HG03159 (cell line): ENCODE data around the gene IVNS1ABP.
A peak's percentile ranks its signal among the peaks of the same experiment; 100 is the strongest.
"Not testable (repeated sequence)": the region's sequence is repeated elsewhere in the genome, so short reads cannot be mapped to it uniquely, and the experiment has no call there.

Experiments used
- ATAC-seq: cut with Tn5 transposase; IDR thresholded peaks from one replicate; pipeline ENCODE4 v1.9.1; 2021; ENCODE audit warnings: mild to moderate bottlenecking, moderate library complexity; ENCODE audit not compliant: unreplicated experiment

IVNS1ABP gene

DNA sequence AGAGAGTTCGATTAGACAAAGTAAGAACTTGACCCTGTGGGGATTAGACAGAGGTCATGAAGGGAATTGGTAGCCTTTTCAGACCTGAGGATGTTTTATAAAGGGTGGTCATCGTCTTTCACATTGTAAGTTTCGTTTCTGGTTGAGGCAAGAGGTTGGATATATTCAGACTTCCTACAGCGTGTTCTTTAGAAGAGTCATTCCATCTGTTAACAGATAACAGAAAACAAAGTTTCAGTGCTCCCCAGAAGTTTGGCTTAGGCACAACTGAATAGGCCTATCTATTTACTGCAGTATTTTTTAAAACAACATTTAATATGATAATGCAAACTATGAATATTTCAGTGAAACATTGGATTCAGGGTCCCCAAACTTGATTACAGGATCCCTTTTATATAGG is 17.1 kb upstream of the IVNS1ABP start:
- ATAC-seq = no peak

DNA sequence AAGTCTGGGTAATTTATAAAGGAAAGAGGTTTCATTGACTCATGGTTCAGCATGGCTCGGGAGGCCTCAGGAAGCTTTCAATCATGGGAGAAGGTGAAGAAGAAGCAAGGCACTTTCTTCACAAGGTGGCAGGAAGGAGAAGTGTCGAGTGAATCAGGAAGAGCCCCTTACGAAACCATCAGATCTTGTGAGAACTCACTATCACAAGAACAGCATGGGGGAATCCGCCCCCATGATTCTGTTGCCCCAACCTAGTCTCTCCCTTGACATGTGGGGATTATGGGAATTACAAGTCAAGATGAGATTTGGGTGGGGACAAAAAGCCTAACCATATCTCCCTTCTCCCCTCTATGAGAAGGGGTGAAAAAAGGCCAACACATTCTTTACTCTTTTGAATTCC is 11.2 kb upstream of the IVNS1ABP start:
- ATAC-seq = no peak

DNA sequence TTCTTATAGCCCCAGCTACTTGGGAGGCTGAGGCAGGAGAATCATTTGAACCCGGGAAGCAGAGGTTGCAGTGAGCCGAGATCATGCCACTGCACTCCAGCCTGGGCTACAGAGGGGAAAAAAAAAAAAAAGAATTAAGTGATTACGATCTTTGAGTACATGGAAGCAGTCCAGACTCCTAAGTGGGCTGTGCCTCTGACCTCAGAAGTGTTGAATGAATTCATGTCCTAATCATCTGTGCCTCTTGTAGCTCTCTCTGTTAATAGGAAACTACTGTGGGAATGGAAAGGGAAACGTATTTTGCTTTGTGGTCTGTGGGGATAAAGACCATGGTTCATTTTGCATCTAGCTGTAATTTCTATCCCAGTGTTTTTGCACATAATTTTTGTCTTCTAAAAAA is 8.4 kb upstream of the IVNS1ABP start:
- ATAC-seq = no peak

GRCh38 chr1:185324118-185324517 is 7.1 kb upstream of the IVNS1ABP start:
- ATAC-seq = no peak

DNA sequence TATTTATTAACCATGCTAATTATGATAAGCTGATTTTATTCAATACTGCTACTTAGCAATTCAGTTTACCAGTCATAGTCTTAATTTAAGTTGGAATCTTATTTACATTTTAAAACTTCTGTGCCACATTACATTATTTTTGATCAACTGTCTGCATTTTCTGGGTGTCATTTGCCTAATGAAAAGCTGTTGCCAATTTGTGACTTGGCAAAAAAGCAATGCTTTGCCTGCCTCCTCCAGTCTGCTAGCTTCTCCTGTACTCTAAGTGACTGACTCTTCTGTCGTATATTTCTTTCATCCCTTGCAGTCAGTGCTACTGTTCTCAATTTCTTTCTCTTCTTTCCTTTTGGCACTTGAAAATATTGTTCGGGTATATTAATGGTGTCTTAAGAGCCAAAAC is 5.6 kb upstream of the IVNS1ABP start:
- ATAC-seq = no peak

DNA sequence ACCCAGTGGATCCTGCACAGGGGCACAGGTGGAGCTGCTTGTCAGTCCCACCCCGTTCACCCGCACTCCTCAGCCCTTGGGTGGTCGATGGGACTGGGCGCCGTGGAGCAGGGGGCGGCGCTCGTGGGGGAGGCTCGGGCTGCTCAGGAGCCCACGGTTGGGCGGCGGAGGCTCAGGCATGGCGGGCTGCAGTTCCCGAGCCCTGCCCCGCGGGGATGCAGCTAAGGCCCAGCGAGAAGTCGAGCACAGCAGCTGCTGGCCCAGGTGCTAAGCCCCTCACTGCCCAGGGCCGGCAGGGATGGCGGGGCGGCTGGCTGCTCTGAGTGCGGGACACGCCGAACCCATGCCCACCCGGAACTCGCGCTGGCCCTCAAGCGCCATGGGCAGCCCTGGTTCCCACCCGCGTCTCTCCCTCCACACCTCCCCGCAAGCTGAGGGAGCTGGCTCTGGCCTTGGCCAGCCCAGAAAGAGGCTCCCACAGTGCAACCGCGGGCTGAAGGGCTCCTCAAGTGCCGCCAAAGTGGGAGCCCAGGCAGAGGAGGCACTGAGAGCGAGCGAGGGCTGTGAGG is 4.7 kb upstream of the IVNS1ABP start:
- not testable (repeated sequence) for ATAC-seq

DNA sequence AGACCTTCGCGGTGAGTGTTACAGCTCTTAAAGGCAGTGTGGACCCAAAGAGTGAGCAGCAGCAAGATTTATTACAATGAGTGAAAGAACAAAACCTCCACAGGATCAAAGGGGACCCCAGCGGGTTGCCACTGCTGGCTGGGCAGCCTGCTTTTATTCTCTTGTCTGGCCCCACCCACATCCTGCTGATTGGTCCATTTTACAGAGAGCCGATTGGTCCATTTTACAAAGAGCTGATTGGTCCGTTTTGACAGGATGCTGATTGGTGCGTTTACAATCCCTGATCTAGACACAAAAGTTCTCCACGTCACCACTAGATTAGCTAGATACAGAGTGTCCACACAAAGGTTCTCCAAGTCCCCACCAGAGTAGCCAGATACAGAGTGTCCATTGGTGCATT is 4.1 kb upstream of the IVNS1ABP start:
- ATAC-seq = not testable (repeated sequence)

DNA sequence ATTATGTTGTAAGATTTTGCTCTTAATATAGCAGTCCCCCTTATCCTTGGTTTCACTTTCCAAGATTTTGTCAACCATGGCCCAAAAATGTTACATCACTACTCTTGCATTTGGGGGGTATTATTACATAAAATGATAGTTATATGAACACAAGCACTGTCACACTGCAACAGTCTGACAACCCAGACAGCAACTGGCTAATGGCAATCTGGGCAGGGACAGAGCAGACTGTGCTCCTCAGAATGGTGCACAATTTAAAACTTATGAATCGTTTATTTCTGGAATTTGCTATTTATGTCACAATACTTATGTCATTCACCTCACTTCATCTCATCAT is 2.1 kb upstream of the IVNS1ABP start:
- ATAC-seq = no peak

DNA sequence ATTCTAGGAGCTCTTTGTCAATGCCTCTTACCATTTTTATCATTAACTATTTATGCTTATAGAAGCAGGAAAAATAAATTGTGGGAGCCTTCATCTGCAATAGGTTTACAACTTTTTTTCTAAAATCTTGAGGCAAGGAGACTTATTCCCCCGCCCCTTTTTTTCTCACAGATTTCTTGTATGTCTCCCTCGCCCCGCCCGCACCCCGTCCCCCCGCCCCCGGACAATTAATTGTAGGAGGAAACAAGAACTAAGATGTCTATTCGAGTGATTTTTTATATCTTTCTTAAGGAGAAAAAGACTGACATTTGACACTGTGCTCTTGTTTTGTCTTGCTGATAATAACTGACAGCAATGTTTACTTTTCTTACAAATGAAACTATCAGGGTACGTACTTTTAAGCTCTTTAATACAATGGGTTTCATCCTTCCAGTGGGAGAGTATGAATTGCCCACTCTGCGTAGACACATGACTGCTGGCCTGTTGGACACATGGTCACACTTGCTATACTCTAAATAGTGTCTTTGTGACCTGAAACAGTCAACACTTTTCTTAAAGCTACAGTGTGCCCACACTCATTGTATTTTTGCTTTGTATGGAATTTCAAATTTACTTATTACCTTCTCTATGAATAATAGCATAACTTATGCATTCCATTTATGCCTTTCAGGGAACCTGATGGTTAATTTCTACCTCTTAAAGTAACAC is 1.5 kb upstream of the IVNS1ABP start:
- no peak for ATAC-seq

GRCh38 chr1:185317886-185318310 is 855 bp upstream of the IVNS1ABP start:
- peak; percentile 44 for ATAC-seq

DNA sequence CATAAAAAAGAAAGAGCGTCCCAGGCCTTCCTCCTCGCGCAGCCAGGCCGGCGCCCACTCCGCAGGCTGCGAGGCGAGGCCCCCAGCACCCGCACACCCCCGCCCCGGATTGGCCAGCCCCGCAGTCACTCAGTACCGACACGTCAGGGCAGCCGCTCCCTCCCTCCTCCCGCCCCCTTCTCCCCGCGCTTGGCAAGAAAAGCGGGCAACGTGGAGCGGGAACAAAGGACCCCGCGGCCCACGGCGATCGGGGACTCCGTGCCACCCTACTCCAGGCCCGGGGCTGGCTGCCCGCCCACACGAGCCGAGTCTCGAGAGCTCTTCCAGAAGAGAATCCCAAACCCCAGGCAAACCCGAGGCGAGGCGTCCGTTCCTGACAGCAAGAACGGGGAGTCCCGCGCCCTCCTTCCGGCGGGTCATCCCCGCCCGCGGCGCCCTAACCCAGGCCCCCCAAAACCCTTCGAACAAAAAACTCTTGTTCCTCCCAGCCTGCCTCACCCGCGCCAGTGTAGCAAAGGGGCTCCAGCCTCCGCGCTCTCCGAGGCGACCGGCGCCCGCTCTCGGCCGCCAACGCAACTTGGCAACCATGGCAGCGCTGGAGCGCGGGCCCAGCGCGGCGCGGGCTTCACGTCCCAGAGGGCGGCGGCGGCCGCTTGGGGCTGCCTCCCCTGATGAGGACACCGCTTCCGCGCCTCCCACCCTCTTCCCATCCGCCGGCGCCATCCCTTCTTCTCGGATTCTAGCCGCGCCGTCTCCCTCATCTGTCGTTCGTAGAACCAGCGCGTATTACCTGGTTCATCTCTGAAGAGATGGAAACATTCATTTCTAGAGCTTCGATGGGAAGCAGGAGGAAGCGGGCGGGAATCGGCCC is 645 bp downstream of the IVNS1ABP start:
- peak; percentile 48 for ATAC-seq

GRCh38 chr1:185315445-185316071 is 1.5 kb downstream of the IVNS1ABP start:
- peak; percentile 1 for ATAC-seq

GRCh38 chr1:185314411-185314810 is 2.6 kb downstream of the IVNS1ABP start:
- no peak for ATAC-seq

- no peak for ATAC-seq
Measured at GRCh38 chr1:185312361-185313138, 4.5 kb downstream of the IVNS1ABP start.

DNA sequence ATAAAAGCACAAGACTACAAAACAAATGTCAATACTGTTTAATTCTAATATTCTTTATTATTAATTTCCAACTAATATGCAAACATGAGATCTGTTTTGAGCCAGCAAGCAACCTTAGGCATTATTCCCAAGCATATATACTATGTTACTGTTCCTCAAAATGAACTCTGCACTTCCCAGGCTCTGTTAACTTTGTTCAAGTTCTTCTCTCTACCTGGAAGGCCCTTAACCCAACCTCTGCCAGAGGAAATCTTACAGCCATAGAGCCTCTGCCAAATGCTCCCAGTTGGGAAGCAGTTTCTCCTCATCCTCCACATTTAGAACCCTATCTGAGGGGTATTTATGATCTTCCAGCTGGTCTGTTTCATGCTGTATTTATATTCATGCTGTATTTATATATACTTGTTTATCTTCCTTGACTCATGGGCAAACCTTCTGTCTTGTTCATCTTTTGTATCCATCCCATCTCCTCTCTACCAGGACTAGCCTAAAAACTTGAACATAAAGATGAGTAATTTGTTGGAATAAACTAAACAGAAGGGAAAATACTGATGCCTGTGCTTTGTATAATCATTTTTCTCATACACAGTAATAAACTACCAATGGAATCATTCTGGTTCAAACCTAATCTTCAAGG is 5.3 kb downstream of the IVNS1ABP start:
- ATAC-seq = no peak

GRCh38 chr1:185309566-185309965 is 7.5 kb downstream of the IVNS1ABP start:
- no peak for ATAC-seq

DNA sequence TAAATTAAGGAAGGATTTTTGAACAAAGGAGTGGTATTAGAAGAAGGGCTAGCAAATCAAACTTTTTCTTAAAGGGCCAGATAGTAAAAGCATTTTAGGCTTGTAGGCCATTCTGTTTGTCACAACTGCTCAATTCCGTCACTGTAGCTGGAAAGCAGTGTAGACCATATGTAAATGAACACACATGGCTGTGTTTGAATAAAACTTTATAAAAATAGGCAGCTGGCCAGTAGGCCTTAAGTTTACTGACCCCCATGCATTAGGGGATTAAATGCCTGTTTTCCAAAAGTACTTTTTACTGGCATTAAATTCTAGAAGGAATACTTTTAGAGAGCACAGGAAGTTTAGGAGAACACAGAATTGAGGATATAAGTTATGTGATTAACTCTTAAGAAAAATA is 8.9 kb downstream of the IVNS1ABP start:
- no peak for ATAC-seq

DNA sequence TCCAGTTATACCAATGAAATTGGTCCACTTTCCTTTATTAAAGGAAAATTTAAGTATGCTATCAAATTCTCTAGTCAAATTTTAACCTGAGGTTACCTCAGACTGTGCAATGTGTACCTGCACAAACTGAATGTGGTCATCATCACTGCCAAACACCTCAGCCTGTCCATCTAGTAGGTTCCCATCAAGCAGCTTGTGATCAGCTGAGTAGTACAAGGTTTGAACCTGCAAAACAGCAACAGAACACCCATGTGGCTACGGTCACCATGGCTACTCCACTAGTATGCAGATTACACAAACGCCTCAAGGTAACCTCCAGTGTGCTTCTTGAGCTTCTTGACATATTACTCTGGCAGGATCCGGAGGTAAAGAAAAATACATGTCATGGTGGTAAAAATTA is 11.6 kb downstream of the IVNS1ABP start:
- no peak for ATAC-seq

DNA sequence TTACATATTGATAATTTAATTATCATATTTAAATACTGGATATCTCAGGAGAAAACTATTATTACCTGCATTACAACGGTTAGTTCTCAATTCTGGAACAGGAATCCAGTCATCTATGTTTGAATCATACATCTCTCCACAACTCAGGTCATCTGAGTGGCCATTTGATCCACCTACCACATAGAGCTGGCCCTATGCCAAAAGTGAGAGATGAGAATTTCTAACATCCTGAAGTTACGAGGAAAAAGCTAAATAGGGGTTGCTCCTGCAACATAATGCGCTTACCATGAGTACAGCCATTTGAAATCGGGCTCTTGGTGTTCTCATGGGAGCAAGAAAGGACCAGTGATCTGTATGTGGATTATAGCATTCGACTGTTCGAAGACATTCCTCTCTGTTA is 16.9 kb downstream of the IVNS1ABP start:
- no peak for ATAC-seq

DNA sequence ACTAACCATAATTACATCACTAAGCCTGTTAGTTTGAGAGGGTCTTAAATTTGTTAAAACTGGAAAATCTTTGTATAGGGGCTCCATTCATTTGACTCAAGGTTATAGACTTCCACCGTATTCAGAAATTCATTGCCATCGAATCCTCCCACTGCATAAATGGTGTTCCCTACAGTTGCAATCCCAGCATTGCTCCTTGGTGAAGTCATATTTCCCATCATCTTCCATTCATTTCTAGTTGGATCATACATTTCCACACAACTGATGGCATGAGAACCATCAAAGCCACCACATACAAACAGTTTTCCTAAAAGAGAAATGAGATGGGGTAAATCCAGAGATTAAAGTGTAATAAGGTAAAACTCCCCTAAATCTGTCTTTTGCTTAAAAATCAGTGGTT is 19.1 kb downstream of the IVNS1ABP start:
- ATAC-seq = no peak
